ENCODE data around the gene BTK. TPM values are rescaled to one million over a fixed set of nuclear protein-coding genes. Genes with fewer than 3 reads are reported as not detected.
"Not testable (repeated sequence)": the region's sequence is repeated elsewhere in the genome, so short reads cannot be mapped to it uniquely, and the experiment has no call there.

Gene BTK
- total RNA-seq, 2 experiments from 2014 or later = 0.21 to 0.58 TPM

DNA sequence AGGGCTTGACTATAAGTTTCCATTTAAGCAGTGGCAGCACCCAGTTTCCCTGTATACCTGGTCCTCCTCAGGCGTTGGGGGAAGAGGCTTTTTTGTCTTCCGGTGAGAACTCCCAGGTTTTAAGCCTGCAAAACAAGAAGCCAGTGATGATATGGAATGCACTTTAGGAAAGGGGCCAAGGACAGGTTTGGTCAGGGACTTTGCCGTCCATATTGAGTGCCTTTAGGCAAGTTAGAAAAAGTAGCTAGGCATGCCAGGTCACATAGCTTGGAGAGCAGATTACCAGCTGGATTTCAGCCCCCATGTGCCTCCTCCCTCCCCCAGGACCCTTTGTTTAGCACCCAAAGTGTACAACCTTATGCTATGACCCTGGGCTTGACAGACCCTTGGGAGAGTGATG is 23.9 kb downstream of the BTK start:
- ChIA-PET POLR2A (no interaction called here), CTCF (no interaction called here)
- Mint-ChIP-seq H3K4me1 (ENCODE audit: low read depth) (no peaks in the 10 kb centered on the region), H3K4me3 (no peak overlapping the region), H3K27me3 (peaks cover 1% of the 10 kb centered on the region), H3K36me3 (no peaks in the 10 kb centered on the region), H3K9me3 (no peaks in the 10 kb centered on the region), H3K27ac (no peak overlapping the region)
- no peak for DNase-seq
- intact Hi-C loops (cut with micrococcal nuclease) = no loop called here

- no peak overlapping the region for H3K4me3 Mint-ChIP-seq
- H3K36me3 Mint-ChIP-seq = no peaks in the 10 kb centered on the region
- H3K27me3 Mint-ChIP-seq = peaks cover 1% of the 10 kb centered on the region
- ChIA-PET POLR2A (no interaction called here), CTCF (no interaction called here)
- H3K27ac Mint-ChIP-seq = no peak overlapping the region
- H3K9me3 Mint-ChIP-seq = no peaks in the 10 kb centered on the region
- H3K4me1 Mint-ChIP-seq (ENCODE audit: low read depth) = no peaks in the 10 kb centered on the region
- DNase-seq = no peak
- intact Hi-C loops (cut with micrococcal nuclease) = no loop called here
Measured at GRCh38 chrX:101360390-101360789, 25.6 kb downstream of the BTK start.

- DNase-seq = no peak
- Mint-ChIP-seq H3K4me3 (no peak overlapping the region), H3K27ac (no peak overlapping the region), H3K9me3 (no peaks in the 10 kb centered on the region), H3K27me3 (peaks cover 1% of the 10 kb centered on the region), H3K36me3 (no peaks in the 10 kb centered on the region), H3K4me1 (ENCODE audit: low read depth) (no peaks in the 10 kb centered on the region)
- ChIA-PET POLR2A (no interaction called here), CTCF (no interaction called here)
- intact Hi-C loops (cut with micrococcal nuclease) = no loop called here
Measured at GRCh38 chrX:101359966-101360365, 26.0 kb downstream of the BTK start.

DNA sequence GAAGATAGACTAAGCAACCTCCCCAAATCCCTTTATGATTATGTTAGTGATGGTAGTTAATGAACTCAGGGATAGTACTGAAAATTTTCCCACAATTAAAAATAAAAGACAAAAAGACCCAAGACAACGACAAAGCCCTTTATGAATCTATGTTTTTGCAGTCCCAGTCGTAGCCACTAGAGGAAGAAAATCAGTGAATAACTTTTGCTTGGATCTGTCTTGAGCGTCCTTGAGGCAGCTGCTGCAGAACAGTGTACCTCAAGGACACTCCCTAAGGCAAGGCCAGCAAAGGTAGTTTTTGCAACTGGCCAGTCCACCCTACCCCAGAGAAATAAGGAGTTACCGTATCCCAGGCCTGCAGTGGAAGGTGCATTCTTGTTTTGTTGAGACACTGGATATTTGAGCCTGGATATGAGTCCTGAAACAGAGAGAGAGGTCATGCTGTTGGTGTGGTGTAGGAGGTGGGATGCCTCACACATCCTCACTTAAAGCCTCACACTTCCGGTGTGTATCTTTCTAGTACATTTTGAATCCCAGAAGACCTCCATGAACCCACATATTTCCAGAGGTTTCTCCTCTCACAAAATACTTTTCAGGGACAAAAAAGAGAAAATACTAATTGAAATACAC is 28.7 kb downstream of the BTK start:
- ChIA-PET POLR2A (no interaction called here), CTCF (no interaction called here)
- peaks cover 1% of the 10 kb centered on the region for H3K27me3 Mint-ChIP-seq
- no peaks in the 10 kb centered on the region for H3K9me3 Mint-ChIP-seq
- H3K4me3 Mint-ChIP-seq = no peak overlapping the region
- intact Hi-C loops (cut with micrococcal nuclease) = no loop called here
- H3K36me3 Mint-ChIP-seq = no peaks in the 10 kb centered on the region
- H3K4me1 Mint-ChIP-seq (ENCODE audit: low read depth) = no peaks in the 10 kb centered on the region
- no peak overlapping the region for H3K27ac Mint-ChIP-seq
- DNase-seq = no peak

DNA sequence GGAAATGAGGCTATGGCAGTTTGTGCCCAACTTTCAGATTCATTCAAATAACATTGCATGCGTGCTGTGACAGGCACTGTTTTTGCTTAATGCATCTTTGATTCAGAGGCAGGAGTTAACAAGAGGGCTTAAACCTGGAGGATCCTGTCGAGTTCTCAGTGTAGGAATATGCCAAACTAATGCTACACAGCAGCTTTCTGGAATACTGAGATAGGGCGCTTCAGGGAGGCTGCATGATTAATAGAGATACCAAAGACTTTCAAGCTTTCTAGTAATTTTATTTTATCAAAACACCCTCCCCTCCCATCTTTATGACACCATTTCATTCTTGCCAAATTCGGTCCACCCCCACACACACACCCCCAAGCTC is 36.8 kb downstream of the BTK start:
- intact Hi-C loops (cut with micrococcal nuclease) = loop anchor here (2.0 kb wide), 1 partner anchor 140 kb away; no protein-coding TSS in a partner anchor
- no peaks in the 10 kb centered on the region for H3K9me3 Mint-ChIP-seq
- H3K4me1 Mint-ChIP-seq (ENCODE audit: low read depth) = peaks cover 12% of the 10 kb centered on the region
- H3K36me3 Mint-ChIP-seq = peaks cover 11% of the 10 kb centered on the region
- no peaks in the 10 kb centered on the region for H3K27me3 Mint-ChIP-seq
- peak overlapping the region; percentile 91 for H3K4me3 Mint-ChIP-seq
- CTCF ChIA-PET = interaction anchor here (1.7 kb wide), 1 partner anchor 42 kb away, joined by 11 read pairs; the partner anchor contains the start of gene RPL36A
- no peak for DNase-seq
- POLR2A ChIA-PET = interaction anchor here (4.2 kb wide), 1 partner anchor 41 kb away, joined by 29 read pairs; the partner anchor contains the start of gene RPL36A
- H3K27ac Mint-ChIP-seq = peak overlapping the region; percentile 92

GRCh38 chrX:101348452-101349192 is 37.4 kb downstream of the BTK start, which contains the start of gene TIMM8A:
TIMM8A (minus strand) TSS chrX:101348742; CDS start chrX:101348664, 78 bp downstream.
- POLR2A ChIA-PET = interaction anchor here (4.2 kb wide), 1 partner anchor 42 kb away, joined by 29 read pairs; the partner anchor contains the start of gene RPL36A
- H3K4me3 Mint-ChIP-seq = peak within 1 kb of the TSS; percentile 91
- CTCF ChIA-PET = interaction anchor here (1.7 kb wide), 1 partner anchor 42 kb away, joined by 11 read pairs; the partner anchor contains the start of gene RPL36A
- peaks cover 12% of the 10 kb centered on the region for H3K4me1 Mint-ChIP-seq (ENCODE audit: low read depth)
- intact Hi-C loops (cut with micrococcal nuclease) = loop anchor here (1.0 to 2.0 kb wide), 3 partner anchors 42 to 140 kb away; partner anchors contain the start of gene HNRNPH2
- no peaks in the 10 kb centered on the region for H3K27me3 Mint-ChIP-seq
- DNase-seq = peak; percentile 86
- peak within 1 kb of the TSS; percentile 92 for H3K27ac Mint-ChIP-seq
- peaks cover 13% of the 10 kb centered on the region for H3K36me3 Mint-ChIP-seq
- no peaks in the 10 kb centered on the region for H3K9me3 Mint-ChIP-seq

DNA sequence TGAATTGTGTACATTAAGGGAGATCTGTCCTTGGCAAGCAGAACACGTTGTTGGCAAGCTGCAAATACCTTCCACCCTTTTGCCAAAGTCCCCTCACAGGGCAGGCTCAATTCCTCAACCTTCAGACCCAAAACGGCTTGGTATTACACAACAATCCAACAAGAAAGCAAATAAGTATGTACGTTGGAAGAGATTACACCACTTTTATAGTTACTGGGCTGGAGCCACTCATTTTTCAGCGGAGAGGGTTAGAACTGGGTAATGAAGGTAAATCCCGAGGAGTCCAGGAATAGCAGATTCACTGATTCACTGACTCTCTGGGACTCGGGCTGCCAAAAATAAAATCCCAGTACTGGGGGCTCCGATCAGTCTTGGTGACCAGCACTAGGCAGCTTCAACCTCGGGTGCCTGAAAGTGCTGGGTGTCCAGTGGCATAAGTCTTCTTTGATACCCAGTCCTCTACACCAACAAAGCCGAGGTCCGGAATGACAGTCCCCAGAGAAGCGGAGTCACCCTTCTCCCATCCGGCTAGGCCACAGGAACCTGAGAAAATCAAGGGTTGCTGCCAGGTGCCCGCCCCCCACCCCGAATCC is 38.0 kb downstream of the BTK start:
- peak overlapping the region; percentile 91 for H3K4me3 Mint-ChIP-seq
- H3K36me3 Mint-ChIP-seq = peaks cover 13% of the 10 kb centered on the region
- H3K27me3 Mint-ChIP-seq = no peaks in the 10 kb centered on the region
- intact Hi-C loops (cut with micrococcal nuclease) = loop anchor here (1.0 to 2.0 kb wide), 3 partner anchors 42 to 139 kb away; partner anchors contain the start of gene HNRNPH2
- H3K9me3 Mint-ChIP-seq = no peaks in the 10 kb centered on the region
- ChIA-PET POLR2A (interaction anchor here (4.2 kb wide), 1 partner anchor 43 kb away, joined by 29 read pairs; the partner anchor contains the start of gene RPL36A), CTCF (interaction anchor here (1.7 kb wide), 1 partner anchor 43 kb away, joined by 11 read pairs; the partner anchor contains the start of gene RPL36A)
- peak overlapping the region; percentile 92 for H3K27ac Mint-ChIP-seq
- no peak for DNase-seq
- H3K4me1 Mint-ChIP-seq (ENCODE audit: low read depth) = peaks cover 12% of the 10 kb centered on the region

- DNase-seq = no peak
- H3K4me1 Mint-ChIP-seq (ENCODE audit: low read depth) = peaks cover 1% of the 10 kb centered on the region
- H3K9me3 Mint-ChIP-seq = no peaks in the 10 kb centered on the region
- intact Hi-C loops (cut with micrococcal nuclease) = no loop called here
- H3K27ac Mint-ChIP-seq = no peak overlapping the region
- H3K27me3 Mint-ChIP-seq = no peaks in the 10 kb centered on the region
- H3K36me3 Mint-ChIP-seq = no peaks in the 10 kb centered on the region
- ChIA-PET POLR2A (no interaction called here), CTCF (no interaction called here)
- H3K4me3 Mint-ChIP-seq = no peak overlapping the region
Measured at GRCh38 chrX:101337776-101338271, 48.2 kb downstream of the BTK start.

DNA sequence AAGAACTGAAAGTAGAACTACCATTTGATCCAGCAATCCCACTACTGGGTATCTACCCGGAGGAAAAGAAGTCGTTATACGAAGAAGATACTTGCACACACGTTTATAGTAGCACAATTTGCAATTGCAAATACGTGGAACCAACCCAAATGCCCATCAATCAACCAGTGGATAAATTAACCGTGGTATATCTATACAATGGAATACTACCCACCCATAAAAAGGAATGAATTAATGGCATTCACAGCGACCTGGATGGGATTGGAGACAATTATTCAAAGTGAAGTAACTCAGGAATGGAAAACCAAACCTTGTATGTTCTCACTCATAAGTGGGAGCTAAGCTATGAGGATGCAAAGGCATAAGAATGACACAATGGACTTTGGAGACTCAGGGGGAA is 51.7 kb downstream of the BTK start:
- H3K27me3 Mint-ChIP-seq; intact Hi-C loops (cut with micrococcal nuclease); H3K4me3 Mint-ChIP-seq; POLR2A ChIA-PET; CTCF ChIA-PET; H3K9me3 Mint-ChIP-seq; DNase-seq; H3K36me3 Mint-ChIP-seq; H3K4me1 Mint-ChIP-seq (ENCODE audit: low read depth); H3K27ac Mint-ChIP-seq: not testable (repeated sequence)

DNA sequence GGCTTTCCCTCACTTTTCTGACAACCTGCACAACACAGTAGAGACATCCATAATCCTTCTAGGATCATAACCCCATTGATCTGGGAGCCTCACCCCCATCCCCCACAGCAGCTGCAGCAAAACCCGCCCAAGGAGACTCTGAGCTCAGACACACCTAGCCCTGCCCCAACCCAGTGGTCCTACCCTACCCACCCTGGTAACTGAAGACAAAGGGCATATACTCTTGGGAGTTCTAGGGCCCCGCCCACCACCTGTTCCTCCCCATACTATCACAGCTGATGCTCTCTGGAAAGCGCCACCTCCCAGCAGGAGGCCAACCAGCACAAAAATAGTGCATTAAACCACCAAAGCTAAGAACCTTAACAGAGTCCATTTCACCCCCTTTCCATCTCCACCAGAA is 59.4 kb downstream of the BTK start:
- H3K9me3 Mint-ChIP-seq; H3K27me3 Mint-ChIP-seq; DNase-seq; POLR2A ChIA-PET; H3K4me1 Mint-ChIP-seq (ENCODE audit: low read depth); H3K36me3 Mint-ChIP-seq; H3K4me3 Mint-ChIP-seq; H3K27ac Mint-ChIP-seq; CTCF ChIA-PET; intact Hi-C loops (cut with micrococcal nuclease): not testable (repeated sequence)

DNA sequence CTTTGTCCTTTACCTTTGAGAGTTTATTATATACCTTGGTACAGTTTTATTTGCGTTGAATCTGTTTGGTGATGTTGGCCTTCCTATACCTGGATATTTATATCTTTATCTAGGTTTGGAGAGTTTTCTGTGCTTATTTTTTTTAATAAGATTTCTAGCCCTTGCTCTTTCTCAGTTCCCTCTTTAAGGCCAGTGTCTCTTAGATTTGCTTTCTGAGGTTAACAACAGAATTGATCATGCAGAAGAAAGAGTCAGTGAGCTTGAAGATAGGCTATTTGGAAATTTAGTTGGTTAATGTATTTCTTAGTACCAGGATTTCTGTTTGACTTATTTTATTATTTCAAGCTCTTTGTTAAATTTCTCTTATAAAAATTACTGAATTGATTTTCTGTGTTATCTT is 82.2 kb downstream of the BTK start:
- H3K27me3 Mint-ChIP-seq = no peaks in the 10 kb centered on the region
- H3K4me1 Mint-ChIP-seq (ENCODE audit: low read depth) = no peaks in the 10 kb centered on the region
- intact Hi-C loops (cut with micrococcal nuclease) = no loop called here
- no peaks in the 10 kb centered on the region for H3K36me3 Mint-ChIP-seq
- no peak overlapping the region for H3K27ac Mint-ChIP-seq
- POLR2A ChIA-PET = no interaction called here
- DNase-seq = no peak
- no peak overlapping the region for H3K4me3 Mint-ChIP-seq
- no peaks in the 10 kb centered on the region for H3K9me3 Mint-ChIP-seq
- CTCF ChIA-PET = no interaction called here
